A204.1 (cell line): ENCODE results near the gene PPP2R1B.
"Not testable (repeated sequence)": the region's sequence is repeated elsewhere in the genome, so short reads cannot be mapped to it uniquely, and the experiment has no call there.

Experiments used
- FAIRE-seq: peaks from 2 replicates; lab custom pipeline; 2012; peaks lifted over from hg19 to GRCh38; lab: Jason Lieb, UNC

The PPP2R1B gene

DNA sequence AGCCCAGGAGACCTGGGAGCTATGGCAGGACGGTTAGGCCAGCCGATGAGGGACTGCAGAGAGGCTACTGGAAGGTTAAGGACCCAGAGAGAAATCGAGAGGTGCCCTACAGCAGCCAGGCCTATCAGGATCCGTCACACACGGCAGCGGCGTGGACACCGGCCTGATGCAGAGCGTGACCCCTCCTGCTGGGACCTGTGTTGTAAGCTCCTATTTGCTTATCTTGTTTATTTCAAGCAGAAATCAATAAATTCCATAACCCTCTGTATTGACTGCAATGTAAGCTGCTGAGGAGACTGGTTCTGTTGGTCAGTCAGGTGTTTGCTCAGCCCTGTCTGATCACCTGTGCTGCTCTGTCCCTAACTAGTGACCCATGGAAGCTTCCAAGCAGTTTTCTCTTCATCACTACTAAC, 39.9 kb downstream of the PPP2R1B start:
- FAIRE-seq: no peak

DNA sequence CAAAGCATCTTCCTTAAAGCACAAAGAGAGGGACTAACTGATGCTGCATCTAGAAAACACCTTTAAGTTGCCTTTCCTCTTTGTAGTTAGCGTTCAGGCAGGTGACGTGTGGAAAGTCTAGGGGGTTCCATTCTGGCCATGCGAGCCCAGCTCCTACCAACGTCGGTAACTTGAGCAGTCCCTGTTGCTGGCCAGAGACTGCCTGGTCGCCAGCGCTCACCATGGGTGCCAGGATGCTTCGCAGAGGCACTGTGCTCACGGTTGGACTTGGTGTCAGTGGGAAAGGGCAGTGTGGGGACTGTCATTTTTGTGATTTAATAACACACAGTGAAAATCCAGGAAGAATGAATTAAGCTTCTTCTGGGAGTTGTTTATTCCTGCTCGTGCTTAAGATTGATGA, 40.6 kb downstream of the PPP2R1B start:
- FAIRE-seq: no peak

DNA sequence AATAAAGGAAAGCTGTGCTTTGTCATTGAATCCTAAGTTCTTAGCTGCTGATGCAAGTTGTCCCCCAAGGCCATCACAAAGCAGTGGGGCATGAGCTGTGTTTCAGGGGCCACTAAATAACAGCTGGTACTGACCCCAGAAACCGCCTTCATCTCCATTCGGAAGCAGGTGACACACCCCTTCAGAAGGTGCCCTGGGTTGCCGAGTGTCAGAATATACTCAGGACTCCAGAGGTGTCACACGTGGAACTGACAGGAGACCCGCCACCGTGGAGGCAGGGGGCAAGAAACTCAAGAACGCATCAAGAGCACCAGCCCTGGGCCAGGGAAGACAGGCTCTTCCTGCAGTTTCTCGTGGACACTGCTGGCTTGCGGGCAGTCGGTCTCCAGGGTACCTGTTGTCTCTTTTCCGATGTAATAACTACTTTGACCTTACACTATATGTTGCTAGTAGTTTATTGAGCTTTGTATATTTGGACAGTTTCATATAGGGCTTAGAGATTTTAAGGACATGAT, 41.5 kb downstream of the PPP2R1B start:
- no peak for FAIRE-seq

DNA sequence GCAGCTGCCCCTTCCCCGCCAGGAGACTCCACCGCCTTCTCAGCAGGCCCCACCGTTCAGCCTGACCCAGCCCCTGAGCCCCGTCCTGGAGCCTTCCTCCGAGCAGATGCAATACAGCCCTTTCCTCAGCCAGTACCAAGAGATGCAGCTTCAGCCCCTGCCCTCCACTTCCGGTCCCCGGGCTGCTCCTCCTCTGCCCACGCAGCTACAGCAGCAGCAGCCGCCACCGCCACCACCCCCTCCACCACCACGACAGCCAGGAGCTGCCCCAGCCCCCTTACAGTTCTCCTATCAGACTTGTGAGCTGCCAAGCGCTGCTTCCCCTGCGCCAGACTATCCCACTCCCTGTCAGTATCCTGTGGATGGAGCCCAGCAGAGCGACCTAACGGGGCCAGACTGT, 42.6 kb downstream of the PPP2R1B start:
- FAIRE-seq: no peak

DNA sequence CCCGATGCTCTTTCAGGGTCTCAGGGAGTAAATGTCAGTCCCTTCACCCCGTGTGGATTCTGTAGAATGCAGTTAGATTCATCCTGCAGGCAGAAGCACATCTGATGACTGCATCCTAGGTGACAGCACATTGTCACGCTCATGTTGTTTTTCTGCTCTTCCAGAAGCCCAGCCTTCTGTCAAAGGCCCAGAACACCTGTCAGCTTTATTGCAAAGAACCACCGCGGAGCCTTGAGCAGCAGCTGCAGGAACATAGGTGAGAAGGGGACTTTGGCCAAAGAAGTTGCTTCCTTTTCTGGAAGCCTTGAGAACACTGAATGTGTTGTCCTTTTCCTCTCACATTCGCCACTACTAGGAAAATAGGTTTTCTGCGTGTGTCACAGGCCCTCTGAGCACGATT, 43.7 kb downstream of the PPP2R1B start:
- no peak for FAIRE-seq

GRCh38 chr11:111720801-111721494, 45.2 kb downstream of the PPP2R1B start:
- no peak for FAIRE-seq

DNA sequence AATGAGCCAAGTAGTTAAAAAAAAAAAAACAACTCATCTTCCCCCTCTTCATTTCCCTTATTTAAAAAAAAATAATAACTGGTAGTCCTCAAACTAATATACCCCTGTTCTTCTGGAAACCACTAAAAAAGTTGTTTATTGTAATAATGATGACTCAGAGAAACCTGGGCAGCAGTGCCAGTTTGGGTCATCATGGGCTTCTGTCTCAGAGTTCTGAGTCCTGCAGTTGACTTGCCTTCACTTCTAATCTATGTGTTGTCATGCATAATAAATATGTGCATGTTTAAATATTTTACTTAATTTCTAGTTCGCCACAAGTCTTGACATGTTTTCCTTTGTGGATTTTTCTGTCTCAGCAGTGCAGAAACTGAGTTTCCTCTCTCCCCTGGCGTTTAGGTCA, 46.8 kb downstream of the PPP2R1B start:
- no peak for FAIRE-seq

GRCh38 chr11:111718859-111719258, 47.3 kb downstream of the PPP2R1B start:
- no peak for FAIRE-seq

DNA sequence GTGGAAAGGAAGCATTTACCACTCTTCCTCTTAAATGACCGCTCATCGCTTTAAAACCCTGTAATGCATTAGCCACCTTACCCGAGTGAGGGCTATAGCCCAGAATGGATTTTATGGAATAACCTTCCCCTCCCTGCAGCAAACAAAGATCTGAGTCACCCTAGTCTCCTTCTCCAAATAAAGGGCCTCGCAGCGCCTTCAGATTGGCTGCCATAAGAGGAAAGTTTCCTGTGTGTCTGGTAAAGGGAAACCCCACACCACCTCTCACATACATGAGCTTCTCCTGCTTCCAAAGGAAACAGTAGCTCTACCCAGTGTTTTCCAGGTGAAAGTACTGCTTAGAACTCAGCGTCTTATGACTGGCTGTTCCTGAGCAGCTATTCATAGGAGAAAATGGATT, 47.8 kb downstream of the PPP2R1B start:
- no peak for FAIRE-seq

GRCh38 chr11:111717660-111718059, 48.5 kb downstream of the PPP2R1B start:
- not testable (repeated sequence) for FAIRE-seq

GRCh38 chr11:111715142-111715816, 50.9 kb downstream of the PPP2R1B start:
- FAIRE-seq: no peak

- no peak for FAIRE-seq
These were observed 51.7 kb downstream of the PPP2R1B start for GRCh38 chr11:111714522-111714921.

DNA sequence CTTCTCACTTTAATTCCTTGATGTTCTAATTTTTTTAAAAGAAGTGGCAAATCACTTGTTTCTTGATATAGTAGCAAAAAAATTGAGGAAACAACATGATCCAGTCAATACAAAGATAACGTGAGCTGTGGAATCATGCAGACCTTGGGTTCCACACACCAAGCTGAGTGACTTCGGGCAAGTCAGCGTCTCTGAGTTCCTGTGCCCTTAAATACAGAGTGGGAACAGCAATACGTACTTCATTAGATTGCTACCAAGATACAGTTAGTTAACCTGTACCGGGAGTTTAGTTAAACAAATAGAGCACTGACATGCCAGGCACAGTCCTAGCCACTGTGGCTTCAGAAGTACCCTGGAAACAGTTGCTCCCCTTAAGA, 58.5 kb downstream of the PPP2R1B start:
- FAIRE-seq: no peak

GRCh38 chr11:111707039-111707690, 59.0 kb downstream of the PPP2R1B start:
- no peak for FAIRE-seq

DNA sequence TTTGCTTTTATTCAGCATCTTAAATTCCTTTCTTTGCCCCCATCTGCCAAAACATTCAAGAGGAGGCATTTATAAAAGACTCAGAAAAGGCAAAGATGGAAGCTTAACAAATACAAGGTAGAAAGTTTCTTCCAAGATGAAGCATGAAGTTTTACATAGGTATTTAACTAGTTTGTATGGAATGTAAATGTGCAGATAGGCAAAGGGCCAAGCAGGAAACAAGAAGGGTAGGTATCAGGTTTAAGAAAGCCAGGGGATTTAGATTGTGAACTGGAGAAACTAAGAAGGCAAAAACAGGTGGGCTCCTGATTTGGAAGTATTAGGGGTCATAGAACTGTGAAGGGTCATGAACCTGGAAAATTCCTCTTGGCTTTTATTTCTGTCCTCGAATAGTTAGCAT, 62.6 kb downstream of the PPP2R1B start:
- FAIRE-seq: no peak

GRCh38 chr11:111702623-111703022, 63.6 kb downstream of the PPP2R1B start:
- FAIRE-seq: no peak

- no peak for FAIRE-seq
These were observed 66.0 kb downstream of the PPP2R1B start for GRCh38 chr11:111700162-111700561.

DNA sequence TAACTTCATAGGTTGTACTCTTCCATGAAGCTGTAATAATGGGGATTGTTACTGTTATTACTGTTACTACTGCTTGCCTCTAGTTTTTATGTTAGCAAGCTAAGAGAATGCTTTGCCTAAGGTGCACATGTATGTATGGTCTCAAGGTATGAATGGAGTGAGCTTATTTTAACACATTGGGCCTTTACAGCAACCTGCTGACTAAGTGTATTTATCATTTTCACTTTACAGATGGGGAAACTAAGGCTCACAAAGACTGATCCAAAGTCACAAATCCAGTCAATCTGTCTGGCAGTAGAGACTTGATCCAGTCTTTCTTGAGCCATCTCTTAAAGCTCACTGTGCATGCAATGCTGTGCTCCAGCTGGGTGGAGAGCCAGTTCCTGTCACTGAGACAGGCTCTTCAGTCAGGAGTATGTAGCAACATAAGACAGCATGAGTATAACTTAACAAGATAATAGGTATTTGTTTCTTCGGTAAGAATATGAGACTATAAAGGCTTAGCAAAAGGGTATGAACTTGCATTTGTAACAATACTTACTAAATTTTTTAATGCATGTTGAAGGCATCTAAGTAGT, 66.5 kb downstream of the PPP2R1B start:
- no peak for FAIRE-seq

GRCh38 chr11:111698852-111699559, 67.2 kb downstream of the PPP2R1B start:
- FAIRE-seq: no peak

DNA sequence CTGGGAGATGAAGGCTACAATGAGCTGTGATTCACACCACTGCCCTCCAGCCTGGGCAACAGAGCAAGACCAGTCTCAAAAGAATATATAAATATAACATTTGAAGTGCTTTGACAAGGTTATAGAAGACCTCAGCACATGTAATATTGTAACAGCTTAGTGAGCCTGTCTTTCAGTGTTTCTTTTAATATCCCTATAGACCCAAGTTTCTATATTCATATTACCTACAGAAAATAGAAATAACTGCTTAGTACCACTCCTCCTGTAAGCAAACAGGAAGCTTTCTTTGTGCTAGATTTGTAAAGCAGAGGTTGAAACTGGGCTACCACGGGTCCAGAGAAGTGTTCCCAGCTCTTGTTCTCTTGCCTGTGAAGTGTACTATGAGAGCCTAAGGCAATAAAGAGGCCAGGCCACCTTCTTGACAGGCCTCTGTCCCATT, 68.2 kb downstream of the PPP2R1B start:
- no peak for FAIRE-seq

GRCh38 chr11:111696556-111696955, 69.6 kb downstream of the PPP2R1B start:
- no peak for FAIRE-seq

DNA sequence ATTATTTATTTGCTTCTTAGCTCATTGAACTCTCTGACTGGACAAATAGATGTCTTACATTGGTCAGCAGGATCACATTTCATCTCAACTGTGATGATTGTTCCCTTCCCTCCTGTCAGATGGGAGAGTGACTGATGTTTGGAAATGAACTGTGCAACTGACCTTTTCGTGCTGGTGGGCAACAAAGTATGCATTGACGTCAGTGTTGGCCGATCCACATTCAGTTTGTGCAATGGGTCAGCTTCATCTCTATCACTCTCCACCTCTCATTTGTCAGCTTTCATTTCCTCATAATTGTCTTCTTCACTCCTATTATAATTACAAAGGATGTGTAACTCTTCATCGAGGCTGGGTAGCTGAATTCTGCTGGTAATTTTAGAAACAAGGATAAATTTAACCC, 71.3 kb downstream of the PPP2R1B start:
- no peak for FAIRE-seq
